Measurements from ENCODE around the gene IQSEC1. TPM values are rescaled to one million over a fixed set of nuclear protein-coding genes. Genes with fewer than 3 reads are reported as not detected.

The IQSEC1 gene
- total RNA-seq, 1 experiment from 2014 or later: 13.0 TPM

DNA sequence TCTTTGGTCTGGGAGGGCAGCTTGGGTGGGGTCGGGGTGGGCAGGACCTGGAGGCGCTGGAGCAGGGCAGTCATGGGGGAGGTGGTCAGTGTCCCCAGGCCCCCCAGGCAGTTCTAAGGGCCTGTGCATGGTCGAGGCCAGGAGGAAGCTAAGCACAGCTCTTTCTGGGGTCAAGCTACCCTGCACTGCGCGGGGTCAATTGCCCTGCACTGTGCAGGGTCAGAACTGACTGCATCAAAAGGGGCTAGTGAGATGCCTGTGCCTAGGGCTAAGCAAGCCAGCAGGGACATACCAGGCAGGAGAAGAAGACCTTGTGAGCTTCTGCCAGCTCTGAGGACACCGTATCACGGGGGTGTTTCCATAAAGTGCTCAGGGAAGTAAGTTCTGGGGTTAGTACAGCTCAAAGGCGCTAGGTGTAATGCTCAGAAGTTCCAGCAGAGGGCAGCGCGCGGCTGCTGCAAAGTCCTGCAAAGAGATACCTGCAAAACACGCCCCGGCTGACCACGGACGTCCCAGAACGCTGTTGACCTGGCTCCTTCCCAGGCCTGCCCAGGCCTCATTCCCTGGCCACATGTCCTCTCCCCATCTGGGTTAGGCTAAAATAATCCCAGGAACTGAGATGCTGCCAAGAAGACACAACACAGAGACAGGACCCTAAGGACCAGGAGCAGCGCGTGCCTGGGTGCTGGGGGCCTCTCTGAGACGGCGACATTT lies 18.8 kb upstream of the IQSEC1 start:
- H3K27ac ChIP-seq (ENCODE audit: low read depth, low read length, poor library complexity, severe bottlenecking): no peak overlapping the region
- no peaks in the 10 kb centered on the region for H3K27me3 ChIP-seq (replicated peaks; ENCODE audit: insufficient read depth, low read depth, low read length, poor library complexity)
- CTCF ChIA-PET: interaction anchor here (0.7 to 1.8 kb wide), 9 partner anchors 10 to 404 kb away, joined by 3 to 23 read pairs (median 3); partner anchors contain the start of genes HDAC11 and IQSEC1
- POLR2A ChIA-PET (ENCODE audit: low non-redundant PET): interaction anchor here (0.5 kb wide), 1 partner anchor 47 kb away, joined by 3 read pairs; no protein-coding TSS in a partner anchor
- H3K4me3 ChIP-seq (ENCODE audit: low read depth, low read length, poor library complexity, severe bottlenecking): no peak overlapping the region
- no peaks in the 10 kb centered on the region for H3K4me1 ChIP-seq (ENCODE audit: insufficient read depth, low read length, poor library complexity, severe bottlenecking)
- no peak for TF ChIP-seq EZH2 (IDR thresholded peaks at IDR 0.05; ENCODE audit: borderline replicate concordance, low read depth, low read length, poor library complexity, severe bottlenecking)
- TF ChIP-seq, protein P1, sequence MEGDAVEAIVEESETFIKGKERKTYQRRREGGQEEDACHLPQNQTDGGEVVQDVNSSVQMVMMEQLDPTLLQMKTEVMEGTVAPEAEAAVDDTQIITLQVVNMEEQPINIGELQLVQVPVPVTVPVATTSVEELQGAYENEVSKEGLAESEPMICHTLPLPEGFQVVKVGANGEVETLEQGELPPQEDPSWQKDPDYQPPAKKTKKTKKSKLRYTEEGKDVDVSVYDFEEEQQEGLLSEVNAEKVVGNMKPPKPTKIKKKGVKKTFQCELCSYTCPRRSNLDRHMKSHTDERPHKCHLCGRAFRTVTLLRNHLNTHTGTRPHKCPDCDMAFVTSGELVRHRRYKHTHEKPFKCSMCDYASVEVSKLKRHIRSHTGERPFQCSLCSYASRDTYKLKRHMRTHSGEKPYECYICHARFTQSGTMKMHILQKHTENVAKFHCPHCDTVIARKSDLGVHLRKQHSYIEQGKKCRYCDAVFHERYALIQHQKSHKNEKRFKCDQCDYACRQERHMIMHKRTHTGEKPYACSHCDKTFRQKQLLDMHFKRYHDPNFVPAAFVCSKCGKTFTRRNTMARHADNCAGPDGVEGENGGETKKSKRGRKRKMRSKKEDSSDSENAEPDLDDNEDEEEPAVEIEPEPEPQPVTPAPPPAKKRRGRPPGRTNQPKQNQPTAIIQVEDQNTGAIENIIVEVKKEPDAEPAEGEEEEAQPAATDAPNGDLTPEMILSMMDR (conservative IDR thresholded peaks at IDR 0.05; ENCODE audit: low read depth, low read length): peak; percentile 87
- peak; percentile 57 for DNase-seq (ENCODE audit: low spot score)
- intact Hi-C loops (cut with micrococcal nuclease; ENCODE audit: unreplicated experiment): loop anchor here (1.0 to 2.0 kb wide), 3 partner anchors 361 to 557 kb away; no protein-coding TSS in a partner anchor
- H3K9me3 ChIP-seq (ENCODE audit: low read depth, low read length, poor library complexity, severe bottlenecking): no peaks in the 10 kb centered on the region
- BruUV-seq (replicated peaks): no TSS peak
- no peaks in the 10 kb centered on the region for H3K36me3 ChIP-seq (ENCODE audit: insufficient read depth, low read length, poor library complexity, severe bottlenecking)

DNA sequence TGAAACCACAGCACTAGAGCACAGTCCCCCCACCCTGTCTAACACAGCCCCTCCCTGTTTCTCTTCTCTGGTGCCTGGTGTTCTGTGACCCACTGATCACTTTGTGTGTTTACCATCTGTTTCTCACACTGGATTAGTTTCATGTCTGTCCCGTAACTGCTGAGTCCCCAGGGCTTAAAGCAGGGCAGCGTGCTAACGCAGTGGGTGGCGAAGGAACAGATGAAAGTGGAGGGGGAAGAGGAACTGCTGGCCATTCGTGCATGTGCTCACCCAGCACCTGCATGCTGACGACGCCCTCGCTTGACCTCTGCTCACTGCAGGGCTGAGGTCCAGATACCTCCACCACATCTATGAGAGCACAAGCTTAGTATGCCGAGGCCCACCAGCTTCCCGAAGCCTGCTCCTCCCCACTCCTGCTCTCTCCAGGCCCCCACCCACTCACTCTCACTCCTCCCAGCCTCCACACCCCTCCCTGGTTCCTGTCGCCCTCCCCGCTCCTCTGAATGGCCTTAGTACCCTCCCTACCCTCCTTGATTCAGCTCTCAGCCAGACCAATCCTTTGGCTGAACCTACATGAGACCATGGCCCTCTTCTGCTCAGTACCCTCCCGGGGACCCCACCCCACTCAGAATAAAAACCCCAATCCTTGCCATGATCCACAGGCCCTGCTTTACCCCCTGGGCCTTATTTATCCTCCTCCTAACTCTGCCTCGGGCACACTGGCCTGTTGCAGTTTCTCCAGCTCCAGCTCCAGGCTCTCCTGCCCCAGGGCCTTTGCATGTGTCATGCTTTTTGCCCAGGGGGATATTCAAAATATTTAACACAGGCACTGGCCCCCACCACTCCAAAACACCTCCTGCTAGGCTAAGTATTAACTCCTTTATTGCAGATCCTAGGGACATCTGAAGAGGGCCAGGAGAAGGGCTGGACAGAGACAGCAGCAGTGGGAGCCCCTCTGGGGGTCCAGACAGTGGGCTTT lies 15.1 kb upstream of the IQSEC1 start:
- TF ChIP-seq, protein P1 (conservative IDR thresholded peaks at IDR 0.05; ENCODE audit: low read depth, low read length): no peak
- TF ChIP-seq EZH2 (IDR thresholded peaks at IDR 0.05; ENCODE audit: borderline replicate concordance, low read depth, low read length, poor library complexity, severe bottlenecking): no peak
- Histone ChIP-seq H3K4me1 (ENCODE audit: insufficient read depth, low read length, poor library complexity, severe bottlenecking) (no peaks in the 10 kb centered on the region), H3K27ac (ENCODE audit: low read depth, low read length, poor library complexity, severe bottlenecking) (no peak overlapping the region), H3K4me3 (ENCODE audit: low read depth, low read length, poor library complexity, severe bottlenecking) (no peak overlapping the region), H3K9me3 (ENCODE audit: low read depth, low read length, poor library complexity, severe bottlenecking) (no peaks in the 10 kb centered on the region), H3K36me3 (ENCODE audit: insufficient read depth, low read length, poor library complexity, severe bottlenecking) (no peaks in the 10 kb centered on the region), H3K27me3 (replicated peaks; ENCODE audit: insufficient read depth, low read depth, low read length, poor library complexity) (no peaks in the 10 kb centered on the region)
- no TSS peak for BruUV-seq (replicated peaks)
- intact Hi-C loops (cut with micrococcal nuclease; ENCODE audit: unreplicated experiment): no loop called here
- CTCF ChIA-PET: no interaction called here
- POLR2A ChIA-PET (ENCODE audit: low non-redundant PET): no interaction called here
- no peak for DNase-seq (ENCODE audit: low spot score)

DNA sequence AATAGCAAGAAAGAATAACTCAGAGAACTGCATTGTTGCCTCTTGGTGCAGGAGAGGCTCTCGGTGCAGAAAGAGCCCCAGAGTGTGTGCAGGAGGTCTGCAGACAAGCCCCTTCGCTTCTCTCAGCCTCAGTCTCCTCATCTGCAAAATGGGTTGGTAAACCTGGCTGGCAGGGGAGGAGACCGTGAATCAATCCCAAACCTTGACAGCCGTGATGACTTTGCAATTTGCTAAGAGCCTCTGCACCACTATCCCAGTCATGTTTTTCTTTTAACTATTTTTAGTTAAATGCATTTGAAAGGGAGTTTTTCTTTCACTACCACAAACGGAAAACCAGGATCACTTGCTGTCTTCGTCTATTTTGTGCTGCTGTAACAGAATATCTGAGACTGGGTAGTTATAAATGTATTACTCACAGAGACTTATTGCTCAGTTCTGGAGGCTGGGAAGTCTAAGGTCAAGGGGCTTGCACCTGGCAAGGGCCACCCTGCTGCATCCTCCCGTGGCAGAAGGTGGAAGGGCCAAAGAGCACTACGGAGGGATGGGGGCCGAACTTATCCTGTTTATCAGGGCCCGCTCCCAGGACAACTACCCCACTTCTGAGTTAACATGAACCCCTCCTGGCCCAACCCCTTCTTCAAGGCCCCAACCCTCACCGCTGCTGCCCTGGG lies 14.2 kb upstream of the IQSEC1 start:
- Histone ChIP-seq H3K4me1 (ENCODE audit: insufficient read depth, low read length, poor library complexity, severe bottlenecking) (no peaks in the 10 kb centered on the region), H3K27me3 (replicated peaks; ENCODE audit: insufficient read depth, low read depth, low read length, poor library complexity) (no peaks in the 10 kb centered on the region), H3K9me3 (ENCODE audit: low read depth, low read length, poor library complexity, severe bottlenecking) (no peaks in the 10 kb centered on the region), H3K36me3 (ENCODE audit: insufficient read depth, low read length, poor library complexity, severe bottlenecking) (no peaks in the 10 kb centered on the region), H3K4me3 (ENCODE audit: low read depth, low read length, poor library complexity, severe bottlenecking) (no peak overlapping the region), H3K27ac (ENCODE audit: low read depth, low read length, poor library complexity, severe bottlenecking) (no peak overlapping the region)
- TF ChIP-seq, protein P1 (conservative IDR thresholded peaks at IDR 0.05; ENCODE audit: low read depth, low read length): no peak
- no peak for TF ChIP-seq EZH2 (IDR thresholded peaks at IDR 0.05; ENCODE audit: borderline replicate concordance, low read depth, low read length, poor library complexity, severe bottlenecking)
- intact Hi-C loops (cut with micrococcal nuclease; ENCODE audit: unreplicated experiment): no loop called here
- CTCF ChIA-PET: no interaction called here
- POLR2A ChIA-PET (ENCODE audit: low non-redundant PET): no interaction called here
- DNase-seq (ENCODE audit: low spot score): no peak
- no TSS peak for BruUV-seq (replicated peaks)

Measured in A673 (cell line).